CD4-positive, alpha-beta memory T cell (primary cell): ENCODE results near the gene TGFBI. TPM values are rescaled to one million over a fixed set of nuclear protein-coding genes. Genes with fewer than 3 reads are reported as not detected.

Experiments used
- CTCF ChIA-PET: fragments of 350-600 bp; sonication (Branson Sonifier 250); formaldehyde crosslinking; loops from one replicate; lab custom pipeline; 2021; ENCODE audit warnings: inconsistent platforms; ENCODE audit not compliant: partially characterized antibody; lab: Charles Lee
- POLR2A ChIA-PET: fragments of 350-600 bp; sonication (Branson Sonifier 250); formaldehyde crosslinking; loops from one replicate; lab custom pipeline; 2021; ENCODE audit not compliant: partially characterized antibody; lab: Charles Lee
- DNase-seq, 5 donors: peaks; one replicate each; pipeline versions ENCODE4 v3.0.0 to v3.0.0-alpha.2; 2020 to 2022; ENCODE audit warnings: mixed read lengths in 1 of 5
- H3K27ac ChIP-seq: one replicate; pipeline ENCODE4 v1.7.0; 2013; ENCODE audit warnings: low read depth, low read length
- H3K27me3 ChIP-seq: 2 replicates; pipeline ENCODE4 v1.7.0; 2013; ENCODE audit warnings: mild to moderate bottlenecking, low read length, moderate library complexity; ENCODE audit not compliant: insufficient read depth
- H3K36me3 ChIP-seq: 2 replicates; pipeline ENCODE4 v1.7.0; 2013; ENCODE audit warnings: mild to moderate bottlenecking, low read length, moderate library complexity; ENCODE audit not compliant: insufficient read depth
- H3K4me1 ChIP-seq: 2 replicates; pipeline ENCODE4 v1.7.0; 2013; ENCODE audit warnings: mild to moderate bottlenecking, low read length, moderate library complexity; ENCODE audit not compliant: insufficient read depth
- H3K4me3 ChIP-seq, 2 donors: one replicate each; pipeline ENCODE4 v1.7.0; 2013; ENCODE audit warnings: low read length in 2 of 2, mild to moderate bottlenecking in 1 of 2
- H3K9me3 ChIP-seq, 2 donors: one replicate each; pipeline ENCODE4 v1.7.0; 2013; ENCODE audit warnings: low read length in 2 of 2, control low read depth in 1 of 2; ENCODE audit not compliant: control insufficient read depth in 1 of 2
- H3K27ac Mint-ChIP-seq, 7 donors: one replicate each; pipeline ENCODE4 v1.8.0; 2020 to 2021; ENCODE audit warnings: mixed read lengths in 7 of 7, mild to moderate bottlenecking in 6 of 7, inconsistent platforms in 3 of 7, moderate library complexity in 3 of 7
- H3K27me3 Mint-ChIP-seq, 2 donors: one replicate each; pipeline ENCODE4 v1.8.0; 2020 to 2021; ENCODE audit warnings: mixed read lengths in 2 of 2
- H3K36me3 Mint-ChIP-seq, 2 donors: one replicate each; pipeline ENCODE4 v1.8.0; 2020 to 2021; ENCODE audit warnings: mixed read lengths in 2 of 2, inconsistent platforms in 1 of 2, mild to moderate bottlenecking in 1 of 2
- H3K4me1 Mint-ChIP-seq, 4 donors: one replicate each; pipeline ENCODE4 v1.8.0; 2020 to 2021; ENCODE audit warnings: mixed read lengths in 4 of 4, mild to moderate bottlenecking in 1 of 4
- H3K4me3 Mint-ChIP-seq, 8 donors: one replicate each; pipeline ENCODE4 v1.8.0; 2020 to 2021; ENCODE audit warnings: mixed read lengths in 8 of 8, mild to moderate bottlenecking in 7 of 8, moderate library complexity in 6 of 8, inconsistent platforms in 3 of 8
- H3K9me3 Mint-ChIP-seq, 8 donors: one replicate each; pipeline ENCODE4 v1.8.0; 2020 to 2021; ENCODE audit warnings: mixed read lengths in 8 of 8, mild to moderate bottlenecking in 5 of 8, inconsistent platforms in 3 of 8, moderate library complexity in 1 of 8
- intact Hi-C: fragments of 100-400 bp; cut with micrococcal nuclease; formaldehyde crosslinking; loops from one replicate; pipeline ENCODE4 v1.15.1; 2023
- polyA plus RNA-seq, 2 donors: library from polyadenylated mRNA; unstranded; fragments of 300-500 nt; fragmentation: Illumina TruSeq; gene quantifications; one replicate each; pipeline ENCODE4 v1.2.3, GENCODE V29; 2021
- total RNA-seq, 2 experiments: library from RNA; stranded (reverse); gene quantifications; one replicate each; pipeline ENCODE4 v1.2.3, GENCODE V29; 2021

Gene TGFBI
- total RNA-seq (10 to 100 TPM; 12.7 to 13.2 TPM), polyA plus RNA-seq (1 to 10 TPM; 3.7 to 7.3 TPM)

DNA sequence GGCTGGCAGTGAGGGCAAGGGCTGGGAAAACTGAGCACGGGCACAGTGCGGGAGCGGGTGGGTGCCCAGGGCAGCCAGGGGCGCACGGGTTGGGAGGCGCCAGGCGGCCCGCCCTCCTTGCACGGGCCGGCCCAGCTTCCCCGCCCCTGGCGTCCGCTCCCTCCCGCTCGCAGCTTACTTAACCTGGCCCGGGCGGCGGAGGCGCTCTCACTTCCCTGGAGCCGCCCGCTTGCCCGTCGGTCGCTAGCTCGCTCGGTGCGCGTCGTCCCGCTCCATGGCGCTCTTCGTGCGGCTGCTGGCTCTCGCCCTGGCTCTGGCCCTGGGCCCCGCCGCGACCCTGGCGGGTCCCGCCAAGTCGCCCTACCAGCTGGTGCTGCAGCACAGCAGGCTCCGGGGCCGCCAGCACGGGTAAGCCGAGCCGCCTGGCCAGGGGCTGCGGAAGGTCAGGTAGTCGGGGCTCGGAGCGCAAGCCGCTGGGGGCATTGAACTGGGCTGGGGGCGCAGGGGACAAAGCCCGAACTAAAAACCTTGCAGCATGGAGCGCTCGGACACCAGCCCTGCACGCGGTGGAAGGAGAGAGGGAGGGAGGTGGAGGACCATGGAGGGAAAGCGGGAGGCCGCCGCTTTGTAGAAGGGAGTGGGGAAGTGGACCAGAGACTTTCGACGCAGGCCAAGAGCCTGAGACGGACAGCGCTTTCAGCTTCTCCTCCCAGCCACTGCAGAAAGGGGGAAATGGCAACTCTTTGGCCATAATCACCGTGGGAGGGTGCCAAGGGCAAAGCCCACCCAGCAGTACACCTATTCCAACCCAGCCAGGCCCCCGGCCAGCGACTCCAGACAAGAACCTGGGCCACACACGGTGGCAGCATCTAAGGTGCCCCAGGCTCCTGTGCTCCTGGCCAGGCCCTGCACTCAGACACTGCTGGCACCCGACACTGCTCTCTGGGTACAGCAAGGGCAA is at the start of gene TGFBI:
Gene TGFBI, plus strand, starts transcription at position 207 of the 961 bp plus-strand sequence. Its CDS starts 68 bp downstream, at position 275.
- H3K4me1 Mint-ChIP-seq, result peaks cover 2 to 19% (median 11%) of the 10 kb centered on the region in 4 donors
- ChIA-PET CTCF (interaction anchor here (1.0 to 2.1 kb wide), 6 partner anchors 8 to 52 kb away, joined by 3 to 7 read pairs (median 4); no protein-coding TSS in a partner anchor), POLR2A (interaction anchor here (1.4 to 2.7 kb wide), 2 partner anchors 8 to 14 kb away, joined by 4 to 18 read pairs; no protein-coding TSS in a partner anchor)
- DNase-seq, result peak in 4 of 5 donors; percentile 23 to 42 (median 34)
- Histone ChIP-seq H3K4me3 (peak within 1 kb of the TSS in 1 of 2 donors; percentile 22), H3K27ac (no peak within 1 kb of the TSS), H3K27me3 (no peaks in the 10 kb centered on the region), H3K4me1 (peaks cover 22% of the 10 kb centered on the region), H3K9me3 (no peaks in the 10 kb centered on the region), H3K36me3 (no peaks in the 10 kb centered on the region)
- no peaks in the 10 kb centered on the region for H3K36me3 Mint-ChIP-seq
- H3K27ac Mint-ChIP-seq, result peak within 1 kb of the TSS in 1 of 7 donors; percentile 80
- peak within 1 kb of the TSS in 6 of 8 donors; percentile 10 to 74 (median 58) for H3K4me3 Mint-ChIP-seq
- intact Hi-C loops, result loop anchor here (1.0 kb wide), 1 partner anchor 8 kb away; no protein-coding TSS in a partner anchor
- no peaks in the 10 kb centered on the region for H3K9me3 Mint-ChIP-seq
- peaks cover 8 to 10% of the 10 kb centered on the region in 2 donors for H3K27me3 Mint-ChIP-seq

DNA sequence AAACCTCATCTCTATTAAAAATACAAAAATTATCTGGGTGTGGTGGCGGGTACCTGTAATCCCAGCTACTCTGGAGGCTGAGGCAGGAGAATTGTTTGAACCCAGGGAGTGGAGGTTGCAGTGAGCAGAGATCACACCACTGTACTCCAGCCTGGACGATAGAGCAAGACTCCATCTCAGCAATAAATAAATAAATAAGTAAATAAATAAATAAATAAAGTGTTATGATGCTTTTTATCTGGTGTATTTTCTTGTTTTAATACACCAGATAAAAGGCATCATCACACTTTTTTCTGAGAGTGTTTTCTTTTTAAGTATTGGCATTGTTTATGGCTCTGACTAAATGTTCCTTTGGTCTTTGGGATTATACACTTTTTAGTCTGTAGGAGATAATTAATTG is 49.8 kb upstream of the TGFBI start:
- Histone ChIP-seq H3K4me3 (no peak overlapping the region), H3K27me3 (no peaks in the 10 kb centered on the region), H3K36me3 (no peaks in the 10 kb centered on the region), H3K4me1 (no peaks in the 10 kb centered on the region), H3K9me3 (no peaks in the 10 kb centered on the region), H3K27ac (no peak overlapping the region)
- Mint-ChIP-seq H3K27ac (no peak overlapping the region), H3K4me3 (no peak overlapping the region), H3K36me3 (no peaks in the 10 kb centered on the region), H3K27me3 (peaks cover 11 to 19% of the 10 kb centered on the region in 2 donors), H3K9me3 (peaks cover 0 to 4% (median 2%) of the 10 kb centered on the region in 8 donors), H3K4me1 (no peaks in the 10 kb centered on the region)
- no peak for DNase-seq
- ChIA-PET CTCF (interaction anchor here (1.1 to 2.2 kb wide), 7 partner anchors 8 to 109 kb away, joined by 3 to 21 read pairs (median 5); no protein-coding TSS in a partner anchor), POLR2A (interaction anchor here (1.8 kb wide), 1 partner anchor 58 kb away, joined by 5 read pairs; no protein-coding TSS in a partner anchor)
- intact Hi-C loops, result no loop called here

- Mint-ChIP-seq H3K36me3 (no peaks in the 10 kb centered on the region), H3K4me1 (no peaks in the 10 kb centered on the region), H3K9me3 (peaks cover 0 to 4% (median 2%) of the 10 kb centered on the region in 8 donors), H3K27ac (no peak overlapping the region), H3K27me3 (peaks cover 10 to 18% of the 10 kb centered on the region in 2 donors), H3K4me3 (no peak overlapping the region)
- H3K27me3 ChIP-seq, result no peaks in the 10 kb centered on the region
- POLR2A ChIA-PET, result no interaction called here
- no peak overlapping the region for H3K4me3 ChIP-seq
- no peak overlapping the region for H3K27ac ChIP-seq
- no peaks in the 10 kb centered on the region for H3K4me1 ChIP-seq
- CTCF ChIA-PET, result interaction anchor here (1.1 to 1.6 kb wide), 3 partner anchors 101 to 108 kb away, joined by 3 to 5 read pairs (median 3); no protein-coding TSS in a partner anchor
- H3K9me3 ChIP-seq, result no peaks in the 10 kb centered on the region
- no peaks in the 10 kb centered on the region for H3K36me3 ChIP-seq
- intact Hi-C loops, result no loop called here
- no peak for DNase-seq
These were observed 49.3 kb upstream of the TGFBI start for GRCh38 chr5:135979510-135979909.

DNA sequence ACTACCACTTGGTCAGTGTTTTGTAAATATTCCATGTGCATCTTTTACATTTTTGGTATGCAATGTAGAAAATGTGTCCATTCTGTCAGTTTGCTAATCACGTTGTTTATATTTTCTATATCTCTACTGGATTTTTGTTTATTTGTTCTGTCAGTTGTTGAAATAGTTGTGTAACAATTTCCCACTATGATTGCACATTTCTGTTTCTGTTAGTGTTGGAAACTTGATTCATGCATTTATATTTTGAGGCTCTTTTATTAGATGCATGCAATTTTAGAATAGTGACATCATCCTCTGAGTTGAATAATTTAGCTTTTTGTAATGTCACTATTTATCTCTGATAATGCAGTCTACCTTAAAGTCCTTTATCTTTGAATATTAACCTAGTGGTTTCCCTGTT is 48.2 kb upstream of the TGFBI start:
- H3K4me1 ChIP-seq, result no peaks in the 10 kb centered on the region
- Mint-ChIP-seq H3K9me3 (peaks cover 0 to 4% (median 2%) of the 10 kb centered on the region in 8 donors), H3K4me3 (no peak overlapping the region), H3K27me3 (peaks cover 10 to 12% of the 10 kb centered on the region in 2 donors), H3K4me1 (no peaks in the 10 kb centered on the region), H3K27ac (no peak overlapping the region), H3K36me3 (no peaks in the 10 kb centered on the region)
- H3K27ac ChIP-seq, result no peak overlapping the region
- H3K36me3 ChIP-seq, result no peaks in the 10 kb centered on the region
- DNase-seq, result no peak
- H3K27me3 ChIP-seq, result no peaks in the 10 kb centered on the region
- H3K4me3 ChIP-seq, result no peak overlapping the region
- H3K9me3 ChIP-seq, result no peaks in the 10 kb centered on the region
- intact Hi-C loops, result no loop called here
- CTCF ChIA-PET, result interaction anchor here (1.0 to 1.6 kb wide), 4 partner anchors 96 to 102 kb away, joined by 3 to 5 read pairs (median 3); no protein-coding TSS in a partner anchor
- POLR2A ChIA-PET, result no interaction called here

DNA sequence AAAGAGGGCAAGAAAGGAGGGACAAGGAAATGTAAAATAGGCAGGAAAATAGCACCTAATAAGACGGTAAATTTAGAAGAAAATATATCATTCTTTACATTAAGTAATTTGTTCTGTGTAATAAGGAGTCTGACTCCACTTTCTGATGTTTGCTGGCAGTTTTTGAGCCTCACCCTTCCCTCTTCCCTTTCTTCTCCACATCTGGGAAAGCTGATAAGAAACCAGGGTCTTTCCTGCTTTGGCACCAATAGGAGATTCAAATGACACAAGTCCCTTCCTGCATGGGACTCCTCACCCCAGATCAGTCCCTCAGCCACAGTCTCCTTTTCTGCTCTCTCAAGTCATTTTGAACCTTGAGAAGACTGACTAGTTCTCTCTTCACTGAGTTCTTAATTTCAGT is 42.8 kb upstream of the TGFBI start:
- CTCF ChIA-PET, result no interaction called here
- Histone ChIP-seq H3K27me3 (no peaks in the 10 kb centered on the region), H3K9me3 (no peaks in the 10 kb centered on the region), H3K4me1 (no peaks in the 10 kb centered on the region), H3K4me3 (no peak overlapping the region), H3K36me3 (no peaks in the 10 kb centered on the region), H3K27ac (no peak overlapping the region)
- no peaks in the 10 kb centered on the region for H3K4me1 Mint-ChIP-seq
- H3K4me3 Mint-ChIP-seq, result no peak overlapping the region
- H3K36me3 Mint-ChIP-seq, result no peaks in the 10 kb centered on the region
- intact Hi-C loops, result no loop called here
- H3K9me3 Mint-ChIP-seq, result peaks cover 0 to 4% (median 1%) of the 10 kb centered on the region in 8 donors
- POLR2A ChIA-PET, result no interaction called here
- no peak overlapping the region for H3K27ac Mint-ChIP-seq
- H3K27me3 Mint-ChIP-seq, result peaks cover 2 to 6% of the 10 kb centered on the region in 2 donors
- DNase-seq, result no peak

- H3K27me3 ChIP-seq, result no peaks in the 10 kb centered on the region
- no peak overlapping the region for H3K4me3 Mint-ChIP-seq
- H3K4me1 Mint-ChIP-seq, result no peaks in the 10 kb centered on the region
- no peaks in the 10 kb centered on the region for H3K4me1 ChIP-seq
- POLR2A ChIA-PET, result no interaction called here
- CTCF ChIA-PET, result interaction anchor here (2.0 kb wide), 1 partner anchor 9 kb away, joined by 12 read pairs; no protein-coding TSS in a partner anchor
- H3K36me3 Mint-ChIP-seq, result no peaks in the 10 kb centered on the region
- intact Hi-C loops, result no loop called here
- H3K27ac Mint-ChIP-seq, result no peak overlapping the region
- H3K4me3 ChIP-seq, result no peak overlapping the region
- H3K36me3 ChIP-seq, result no peaks in the 10 kb centered on the region
- H3K27me3 Mint-ChIP-seq, result peaks cover 2 to 6% of the 10 kb centered on the region in 2 donors
- H3K9me3 ChIP-seq, result no peaks in the 10 kb centered on the region
- peaks cover 0 to 4% (median 1%) of the 10 kb centered on the region in 8 donors for H3K9me3 Mint-ChIP-seq
- DNase-seq, result no peak
- H3K27ac ChIP-seq, result no peak overlapping the region
These were observed 42.4 kb upstream of the TGFBI start for GRCh38 chr5:135986401-135986800.
